HG02678 (cell line): ENCODE results near the gene PLGRKT.
A peak's percentile ranks its signal among the peaks of the same experiment; 100 is the strongest.
"Not testable (repeated sequence)": the region's sequence is repeated elsewhere in the genome, so short reads cannot be mapped to it uniquely, and the experiment has no call there.

Source experiments
- ATAC-seq: cut with Tn5 transposase; IDR thresholded peaks from one replicate; pipeline ENCODE4 v1.9.1; 2021; ENCODE audit warnings: mild to moderate bottlenecking, moderate library complexity; ENCODE audit not compliant: unreplicated experiment

The PLGRKT gene

GRCh38 chr9:5433328-5433727 lies 4.4 kb downstream of the PLGRKT start:
- ATAC-seq: not testable (repeated sequence)

GRCh38 chr9:5432890-5433289 lies 4.8 kb downstream of the PLGRKT start:
- ATAC-seq: not testable (repeated sequence)

GRCh38 chr9:5430912-5431311 lies 6.8 kb downstream of the PLGRKT start:
- no peak for ATAC-seq

- ATAC-seq: no peak
Measured at GRCh38 chr9:5429873-5430564, 7.7 kb downstream of the PLGRKT start.

GRCh38 chr9:5428794-5429528 lies 8.8 kb downstream of the PLGRKT start:
- ATAC-seq: no peak

- ATAC-seq: no peak
Measured at GRCh38 chr9:5428172-5428571, 9.6 kb downstream of the PLGRKT start.

- ATAC-seq: no peak
Measured at GRCh38 chr9:5427005-5427404, 10.7 kb downstream of the PLGRKT start.

- ATAC-seq: no peak
Measured at GRCh38 chr9:5425006-5425628, 12.6 kb downstream of the PLGRKT start.

GRCh38 chr9:5422276-5422675 lies 15.4 kb downstream of the PLGRKT start:
- ATAC-seq: no peak

- ATAC-seq: no peak
Measured at GRCh38 chr9:5421163-5421562, 16.6 kb downstream of the PLGRKT start.

- ATAC-seq: no peak
Measured at GRCh38 chr9:5419987-5420386, 17.7 kb downstream of the PLGRKT start.

- no peak for ATAC-seq
Measured at GRCh38 chr9:5418481-5418880, 19.2 kb downstream of the PLGRKT start.

- no peak for ATAC-seq
Measured at GRCh38 chr9:5416953-5417352, 20.8 kb downstream of the PLGRKT start.

GRCh38 chr9:5408596-5408995 lies 29.1 kb downstream of the PLGRKT start:
- ATAC-seq: no peak

GRCh38 chr9:5402217-5402616 lies 35.5 kb downstream of the PLGRKT start:
- ATAC-seq: no peak

GRCh38 chr9:5397547-5397946 lies 40.2 kb downstream of the PLGRKT start:
- not testable (repeated sequence) for ATAC-seq

GRCh38 chr9:5395428-5395827 lies 42.3 kb downstream of the PLGRKT start:
- no peak for ATAC-seq

- not testable (repeated sequence) for ATAC-seq
Measured at GRCh38 chr9:5393976-5394375, 43.7 kb downstream of the PLGRKT start.

GRCh38 chr9:5393497-5393896 lies 44.2 kb downstream of the PLGRKT start:
- ATAC-seq: no peak

- ATAC-seq: no peak
Measured at GRCh38 chr9:5392285-5392684, 45.4 kb downstream of the PLGRKT start.

- peak; percentile 68 for ATAC-seq
Measured at GRCh38 chr9:5389109-5389732, 48.5 kb downstream of the PLGRKT start.
